Prostate gland (tissue), 2 donors: ENCODE measurements around the gene POU5F1. TPM values are rescaled to one million over a fixed set of nuclear protein-coding genes. Genes with fewer than 3 reads are reported as not detected.

Experiments
- DNase-seq: peaks from one replicate; pipeline ENCODE4 v3.0.0-alpha.2; 2019; ENCODE audit warnings: low spot score
- H3K27ac ChIP-seq, 2 donors: fragments of 200-600 bp; sonication (generic); 2 replicates each; pipeline ENCODE4 v1.5.1; 2017 to 2019
- H3K27me3 ChIP-seq: fragments of 200-600 bp; sonication (generic); replicated peaks from 2 replicates; pipeline ENCODE4 v1.5.1; 2019; ENCODE audit not compliant: insufficient read depth
- H3K36me3 ChIP-seq, 2 donors: fragments of 200-600 bp; sonication (generic); 1 replicate in 1 of 2; 2 replicates in 1 of 2; pipeline versions ENCODE4 v1.5.1 to v1.8.1; 2017 to 2019
- H3K4me1 ChIP-seq: fragments of 200-600 bp; sonication (generic); replicated peaks from 2 replicates; pipeline ENCODE4 v1.5.1; 2019
- H3K4me3 ChIP-seq, 2 donors: fragments of 200-600 bp; sonication (generic); 2 replicates each; pipeline ENCODE4 v1.5.1; 2017 to 2019
- H3K9me3 ChIP-seq: fragments of 200-600 bp; sonication (generic); 2 replicates; pipeline ENCODE4 v1.5.1; 2017
- CTCF ChIP-seq, 4 experiments: fragments of 200-600 bp in 2 of 4; fragments of 450-650 bp in 2 of 4; sonication (generic) in 2 of 4; IDR thresholded peaks; 1 replicate in 3 of 4; 2 replicates in 1 of 4; pipeline ENCODE4 v1.5.1; 2016 to 2019; ENCODE audit warnings: antibody characterized with exemption in 4 of 4, mild to moderate bottlenecking in 2 of 4, moderate library complexity in 2 of 4
- POLR2A ChIP-seq: fragments of 450-650 bp; IDR thresholded peaks from one replicate; pipeline ENCODE4 v1.6.1; 2016; ENCODE audit warnings: antibody characterized with exemption, mild to moderate bottlenecking
- POLR2AphosphoS5 ChIP-seq: sonication (generic); formaldehyde crosslinking; IDR thresholded peaks from one replicate; pipeline ENCODE4 v1.6.1; 2017; ENCODE audit warnings: antibody characterized with exemption
- WGBS: methylation state at CpG from one replicate; pipeline ENCODE4 v1.1.5; 2018; 5-methylcytosine and 5-hydroxymethylcytosine counted together
- intact Hi-C: fragments of 100-400 bp; cut with DNase I; formaldehyde crosslinking; loops from one replicate; pipeline ENCODE4 v1.14.2; 2022
- total RNA-seq, 2 donors: library from RNA; depleted of rRNA; stranded (reverse); fragments of >200 nt; gene quantifications; one replicate each; pipeline ENCODE4 v1.1.0, GENCODE V29; 2016

Gene POU5F1
- total RNA-seq, 2 donors from 2014 or later: 3.4 to 21.5 TPM

- Histone ChIP-seq H3K27me3 (no peaks in the 10 kb centered on the region), H3K4me1 (no peaks in the 10 kb centered on the region), H3K36me3 (no peaks in the 10 kb centered on the region), H3K9me3 (no peaks in the 10 kb centered on the region), H3K27ac (no peak overlapping the region), H3K4me3 (no peak overlapping the region)
- intact Hi-C loops: no loop called here
- no peak for TF ChIP-seq CTCF (IDR thresholded peaks at IDR 0.05)
- TF ChIP-seq POLR2AphosphoS5: no peak
- TF ChIP-seq POLR2A: no peak
- DNase-seq: no peak
- 54% methylated on average over 2 of the region's 2 CpGs for WGBS
Measured at GRCh38 chr6:31142361-31142761, 28.1 kb downstream of the POU5F1 start.

- no peaks in the 10 kb centered on the region for H3K9me3 ChIP-seq
- TF ChIP-seq CTCF (IDR thresholded peaks at IDR 0.05) (no peak), POLR2AphosphoS5 (no peak), POLR2A (no peak)
- intact Hi-C loops: no loop called here
- H3K4me1 ChIP-seq: no peaks in the 10 kb centered on the region
- no peak overlapping the region for H3K4me3 ChIP-seq
- H3K27me3 ChIP-seq: no peaks in the 10 kb centered on the region
- no peak for DNase-seq
- H3K27ac ChIP-seq: no peak overlapping the region
- no peaks in the 10 kb centered on the region for H3K36me3 ChIP-seq
- WGBS: 90% methylated on average over 15 of the region's 15 CpGs
Measured at GRCh38 chr6:31140643-31141042, 29.8 kb downstream of the POU5F1 start.

- Histone ChIP-seq H3K27me3 (no peaks in the 10 kb centered on the region), H3K36me3 (no peaks in the 10 kb centered on the region), H3K4me3 (no peak overlapping the region), H3K27ac (no peak overlapping the region), H3K9me3 (no peaks in the 10 kb centered on the region), H3K4me1 (no peaks in the 10 kb centered on the region)
- no peak for DNase-seq
- WGBS: 11% methylated on average over 4 of the region's 4 CpGs
- TF ChIP-seq POLR2AphosphoS5: no peak
- no peak for TF ChIP-seq POLR2A
- TF ChIP-seq CTCF (IDR thresholded peaks at IDR 0.05): no peak
- intact Hi-C loops: no loop called here
Measured at GRCh38 chr6:31139599-31139998, 30.9 kb downstream of the POU5F1 start.

- no peak within 1 kb of the TSS for H3K4me3 ChIP-seq
- no peaks in the 10 kb centered on the region for H3K4me1 ChIP-seq
- no peak within 1 kb of the TSS for H3K27ac ChIP-seq
- intact Hi-C loops: no loop called here
- H3K9me3 ChIP-seq: no peaks in the 10 kb centered on the region
- H3K36me3 ChIP-seq: no peaks in the 10 kb centered on the region
- no peak for TF ChIP-seq POLR2A
- TF ChIP-seq POLR2AphosphoS5: no peak
- no peak for TF ChIP-seq CTCF (IDR thresholded peaks at IDR 0.05)
- no peaks in the 10 kb centered on the region for H3K27me3 ChIP-seq
- DNase-seq: no peak
- WGBS: 78% methylated on average over 4 of the region's 4 CpGs
Measured at GRCh38 chr6:31138982-31139381, 31.5 kb downstream of the POU5F1 start, which contains the start of gene PSORS1C2. PSORS1C2 (minus strand) TSS chr6:31139066; CDS start chr6:31139026, 40 bp downstream.

GRCh38 chr6:31135710-31136109 lies 34.8 kb downstream of the POU5F1 start:
- intact Hi-C loops: loop anchor here (2.0 kb wide), 1 partner anchor 231 kb away; no protein-coding TSS in a partner anchor
- H3K36me3 ChIP-seq: no peaks in the 10 kb centered on the region
- TF ChIP-seq POLR2AphosphoS5: no peak
- no peak for TF ChIP-seq CTCF (IDR thresholded peaks at IDR 0.05)
- TF ChIP-seq POLR2A: no peak
- H3K9me3 ChIP-seq: no peaks in the 10 kb centered on the region
- no peak overlapping the region for H3K4me3 ChIP-seq
- no peak for DNase-seq
- H3K27ac ChIP-seq: no peak overlapping the region
- WGBS: 89% methylated on average over 10 of the region's 10 CpGs
- no peaks in the 10 kb centered on the region for H3K27me3 ChIP-seq
- no peaks in the 10 kb centered on the region for H3K4me1 ChIP-seq
